ENCODE measurements around the gene RACGAP1. TPM values are rescaled to one million over a fixed set of nuclear protein-coding genes. Genes with fewer than 3 reads are reported as not detected.

RACGAP1 gene
- total and polyA plus RNA-seq, 2 donors (not counting 1 experiment from before 2014, with no cell fraction given), result 4.1 to 14.2 TPM

DNA sequence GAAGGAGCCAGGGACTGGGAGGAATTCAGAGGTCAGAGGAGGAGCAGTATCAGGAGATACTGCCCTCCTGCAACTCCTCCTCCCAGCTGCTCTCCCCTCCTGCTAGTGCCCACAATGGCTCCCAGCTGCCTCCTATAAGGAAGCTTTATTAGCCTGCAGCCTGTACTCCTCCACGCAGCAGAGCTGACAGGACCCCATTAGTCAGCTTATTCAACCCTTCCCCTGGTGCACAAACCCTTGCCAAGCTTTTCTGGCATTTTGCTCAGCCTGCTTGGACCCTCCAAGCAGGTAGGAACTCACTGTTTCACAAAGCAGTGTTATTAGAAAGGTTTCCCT is 81.7 kb downstream of the RACGAP1 start:
- ChIA-PET CTCF (interaction anchor here (0.6 to 0.8 kb wide), 2 partner anchors 10 to 160 kb away, joined by 3 read pairs; no protein-coding TSS in a partner anchor), POLR2A (no interaction called here)
- H3K4me1 ChIP-seq (ENCODE audit: control insufficient read depth in 2 of 2, insufficient read depth in 2 of 2, low read length in 2 of 2), result peaks cover 0 to 8% of the 10 kb centered on the region in 2 donors
- intact Hi-C loops (cut with micrococcal nuclease), result no loop called here
- DNase-seq, result no peak
- no peaks in the 10 kb centered on the region for H3K79me2 ChIP-seq (ENCODE audit: control insufficient read depth, insufficient read depth, low read length)
- H3K36me3 ChIP-seq (replicated peaks in 1 of 2; ENCODE audit: control extremely low read depth in 1 of 2, control insufficient read depth in 1 of 2, extremely low read depth in 1 of 2, insufficient read depth in 2 of 2, low read length in 1 of 2), result no peaks in the 10 kb centered on the region
- no peak for ATAC-seq (ENCODE audit: low read depth)
- H3K4me2 ChIP-seq (replicated peaks; ENCODE audit: low read depth, low read length, poor library complexity, severe bottlenecking), result no peak overlapping the region
- Mint-ChIP-seq H3K4me3 (no peak overlapping the region), H3K27ac (no peak overlapping the region), H3K4me1 (peaks cover 15% of the 10 kb centered on the region), H3K27me3 (peaks cover 9% of the 10 kb centered on the region), H3K9me3 (ENCODE audit: insufficient read depth) (no peaks in the 10 kb centered on the region)
- H3K27me3 ChIP-seq (replicated peaks in 1 of 4; ENCODE audit: control extremely low read depth in 1 of 4, control insufficient read depth in 3 of 4, insufficient read depth in 4 of 4, low read length in 3 of 4), result peaks cover 0 to 8% (median 2%) of the 10 kb centered on the region in 4 experiments
- no peak overlapping the region for H3K27ac ChIP-seq (ENCODE audit: low read length in 2 of 2)
- no peaks in the 10 kb centered on the region for H4K20me1 ChIP-seq (ENCODE audit: control insufficient read depth, insufficient read depth, low read length, poor library complexity, severe bottlenecking)
- no peak overlapping the region for H2AFZ ChIP-seq (ENCODE audit: insufficient read depth, low read depth, low read length, poor library complexity, severe bottlenecking)
- H3K9me3 ChIP-seq (ENCODE audit: control extremely low read depth in 1 of 3, control insufficient read depth in 2 of 3, insufficient read depth in 1 of 3, low read length in 2 of 3), result no peaks in the 10 kb centered on the region
- WGBS (ENCODE audit: insufficient coverage), result 100% methylated on average over 1 of the region's 1 CpG
- no peak for TF ChIP-seq EZH2 (IDR thresholded peaks at IDR 0.05; ENCODE audit: borderline replicate concordance, insufficient read depth, low read depth, low read length, poor library complexity, severe bottlenecking)
- TF ChIP-seq, protein P1, sequence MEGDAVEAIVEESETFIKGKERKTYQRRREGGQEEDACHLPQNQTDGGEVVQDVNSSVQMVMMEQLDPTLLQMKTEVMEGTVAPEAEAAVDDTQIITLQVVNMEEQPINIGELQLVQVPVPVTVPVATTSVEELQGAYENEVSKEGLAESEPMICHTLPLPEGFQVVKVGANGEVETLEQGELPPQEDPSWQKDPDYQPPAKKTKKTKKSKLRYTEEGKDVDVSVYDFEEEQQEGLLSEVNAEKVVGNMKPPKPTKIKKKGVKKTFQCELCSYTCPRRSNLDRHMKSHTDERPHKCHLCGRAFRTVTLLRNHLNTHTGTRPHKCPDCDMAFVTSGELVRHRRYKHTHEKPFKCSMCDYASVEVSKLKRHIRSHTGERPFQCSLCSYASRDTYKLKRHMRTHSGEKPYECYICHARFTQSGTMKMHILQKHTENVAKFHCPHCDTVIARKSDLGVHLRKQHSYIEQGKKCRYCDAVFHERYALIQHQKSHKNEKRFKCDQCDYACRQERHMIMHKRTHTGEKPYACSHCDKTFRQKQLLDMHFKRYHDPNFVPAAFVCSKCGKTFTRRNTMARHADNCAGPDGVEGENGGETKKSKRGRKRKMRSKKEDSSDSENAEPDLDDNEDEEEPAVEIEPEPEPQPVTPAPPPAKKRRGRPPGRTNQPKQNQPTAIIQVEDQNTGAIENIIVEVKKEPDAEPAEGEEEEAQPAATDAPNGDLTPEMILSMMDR (IDR thresholded peaks at IDR 0.05), result no peak
- H3K4me3 ChIP-seq (ENCODE audit: control extremely low read depth in 1 of 5, extremely low read depth in 1 of 5, insufficient read depth in 1 of 5, low read depth in 2 of 5, low read length in 4 of 5), result no peak overlapping the region
- no peak overlapping the region for H3K9ac ChIP-seq (ENCODE audit: low read length)

DNA sequence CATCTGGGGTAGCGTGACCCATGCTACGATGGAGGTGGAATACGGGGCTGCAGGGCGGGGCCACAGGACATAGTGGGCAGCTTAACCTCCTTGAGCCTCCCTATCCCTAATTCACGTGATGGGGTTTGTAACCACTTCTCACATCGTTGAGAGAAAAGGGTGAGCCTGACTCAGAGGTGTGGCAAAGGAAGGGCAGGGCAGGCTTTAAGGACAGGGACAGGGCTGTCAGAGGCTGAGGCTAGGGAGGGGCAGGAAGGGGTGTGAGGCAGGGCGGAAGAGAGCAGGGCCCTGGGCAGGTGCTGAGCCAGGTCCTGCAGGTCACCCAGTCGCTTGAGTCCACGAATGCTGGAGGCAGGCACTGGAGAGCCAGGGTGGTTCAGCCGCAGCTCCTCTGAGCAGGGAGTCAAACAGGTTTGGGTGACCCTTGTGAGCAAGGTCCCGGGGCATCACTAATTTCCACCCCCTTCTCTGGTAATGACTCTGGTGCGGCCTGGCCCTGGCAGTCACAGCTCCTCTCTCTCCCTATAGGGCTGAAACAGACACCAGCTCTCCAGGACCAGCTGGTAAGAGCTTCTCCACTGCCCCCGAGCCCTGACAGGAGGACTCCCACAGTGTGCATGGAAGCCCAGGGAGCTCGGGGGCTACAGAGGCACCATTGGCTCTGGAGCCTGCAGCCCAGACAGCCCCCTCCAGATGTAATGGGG is 82.2 kb downstream of the RACGAP1 start:
- H3K27ac ChIP-seq (ENCODE audit: low read length in 2 of 2), result no peak overlapping the region
- no peaks in the 10 kb centered on the region for H3K79me2 ChIP-seq (ENCODE audit: control insufficient read depth, insufficient read depth, low read length)
- H3K36me3 ChIP-seq (replicated peaks in 1 of 2; ENCODE audit: control extremely low read depth in 1 of 2, control insufficient read depth in 1 of 2, extremely low read depth in 1 of 2, insufficient read depth in 2 of 2, low read length in 1 of 2), result no peaks in the 10 kb centered on the region
- H3K4me2 ChIP-seq (replicated peaks; ENCODE audit: low read depth, low read length, poor library complexity, severe bottlenecking), result no peak overlapping the region
- no peaks in the 10 kb centered on the region for H4K20me1 ChIP-seq (ENCODE audit: control insufficient read depth, insufficient read depth, low read length, poor library complexity, severe bottlenecking)
- WGBS (ENCODE audit: insufficient coverage), result 87% methylated on average over 12 of the region's 14 CpGs
- DNase-seq (no peak), ATAC-seq (ENCODE audit: low read depth) (no peak)
- Mint-ChIP-seq H3K4me3 (no peak overlapping the region), H3K4me1 (peaks cover 15% of the 10 kb centered on the region), H3K27ac (no peak overlapping the region), H3K27me3 (peaks cover 12% of the 10 kb centered on the region), H3K9me3 (ENCODE audit: insufficient read depth) (no peaks in the 10 kb centered on the region)
- H3K9me3 ChIP-seq (ENCODE audit: control extremely low read depth in 1 of 3, control insufficient read depth in 2 of 3, insufficient read depth in 1 of 3, low read length in 2 of 3), result no peaks in the 10 kb centered on the region
- TF ChIP-seq EZH2 (IDR thresholded peaks at IDR 0.05; ENCODE audit: borderline replicate concordance, insufficient read depth, low read depth, low read length, poor library complexity, severe bottlenecking), result no peak
- TF ChIP-seq, protein P1 (IDR thresholded peaks at IDR 0.05), result no peak
- peaks cover 0 to 8% of the 10 kb centered on the region in 2 donors for H3K4me1 ChIP-seq (ENCODE audit: control insufficient read depth in 2 of 2, insufficient read depth in 2 of 2, low read length in 2 of 2)
- H3K4me3 ChIP-seq (ENCODE audit: control extremely low read depth in 1 of 5, extremely low read depth in 1 of 5, insufficient read depth in 1 of 5, low read depth in 2 of 5, low read length in 4 of 5), result no peak overlapping the region
- intact Hi-C loops (cut with micrococcal nuclease), result no loop called here
- POLR2A ChIA-PET, result no interaction called here
- CTCF ChIA-PET, result interaction anchor here (0.6 to 2.0 kb wide), 3 partner anchors 9 to 160 kb away, joined by 3 to 9 read pairs (median 3); no protein-coding TSS in a partner anchor
- no peak overlapping the region for H2AFZ ChIP-seq (ENCODE audit: insufficient read depth, low read depth, low read length, poor library complexity, severe bottlenecking)
- H3K9ac ChIP-seq (ENCODE audit: low read length), result no peak overlapping the region
- H3K27me3 ChIP-seq (replicated peaks in 1 of 4; ENCODE audit: control extremely low read depth in 1 of 4, control insufficient read depth in 3 of 4, insufficient read depth in 4 of 4, low read length in 3 of 4), result peaks cover 0 to 7% (median 2%) of the 10 kb centered on the region in 4 experiments

All from B cell (primary cell).